Calu3 (cell line): ENCODE data around the gene UVRAG. TPM values are rescaled to one million over a fixed set of nuclear protein-coding genes. Genes with fewer than 3 reads are reported as not detected.

Experiments
- BruUV-seq: library from RNA; stranded (reverse); fragments of 400-500 nt; replicated peaks from 2 replicates; lab custom pipeline; 2021; lab: Mats Ljungman, UMichigan
- CTCF ChIA-PET: fragments of 300-600 bp; sonication (Branson Sonifier 250); formaldehyde crosslinking; loops from one replicate; lab custom pipeline; 2022; ENCODE audit warnings: antibody characterized with exemption; lab: Charles Lee
- DNase-seq: peaks from one replicate; pipeline ENCODE4 v3.0.0; 2022
- H3K27ac Mint-ChIP-seq: one replicate; pipeline ENCODE4 v1.8.0; 2022; ENCODE audit warnings: mixed read lengths; ENCODE audit not compliant: unreplicated experiment
- H3K27me3 Mint-ChIP-seq: one replicate; pipeline ENCODE4 v1.8.0; 2022; ENCODE audit warnings: mixed read lengths; ENCODE audit not compliant: unreplicated experiment
- H3K36me3 Mint-ChIP-seq: one replicate; pipeline ENCODE4 v1.8.0; 2022; ENCODE audit warnings: mild to moderate bottlenecking, moderate library complexity, mixed read lengths; ENCODE audit not compliant: insufficient read depth, unreplicated experiment
- H3K4me1 Mint-ChIP-seq: one replicate; pipeline ENCODE4 v1.8.0; 2022; ENCODE audit warnings: mild to moderate bottlenecking, low read depth, mixed read lengths; ENCODE audit not compliant: unreplicated experiment
- H3K4me3 Mint-ChIP-seq: one replicate; pipeline ENCODE4 v1.8.0; 2022; ENCODE audit warnings: mild to moderate bottlenecking, low read depth, moderate library complexity, mixed read lengths; ENCODE audit not compliant: unreplicated experiment
- H3K9me3 Mint-ChIP-seq: one replicate; pipeline ENCODE4 v1.8.0; 2022; ENCODE audit warnings: low read depth, mixed read lengths; ENCODE audit not compliant: unreplicated experiment
- intact Hi-C: fragments of 100-400 bp; cut with micrococcal nuclease; formaldehyde crosslinking; loops from one replicate; pipeline ENCODE4 v1.10.0; 2022; ENCODE audit not compliant: unreplicated experiment
- total RNA-seq: library from RNA; stranded (reverse); gene quantifications from 2 replicates; pipeline ENCODE4 v1.2.3, GENCODE V29; 2022
- TF ChIP-seq, protein P1 (sequence below): fragments of 200-600 bp; IDR thresholded peaks from one replicate; pipeline ENCODE4 v1.8.0; 2022; ENCODE audit warnings: antibody characterized with exemption; ENCODE audit not compliant: unreplicated experiment

The UVRAG gene
- total RNA-seq, 1 experiment from 2014 or later, result 18.5 TPM

DNA sequence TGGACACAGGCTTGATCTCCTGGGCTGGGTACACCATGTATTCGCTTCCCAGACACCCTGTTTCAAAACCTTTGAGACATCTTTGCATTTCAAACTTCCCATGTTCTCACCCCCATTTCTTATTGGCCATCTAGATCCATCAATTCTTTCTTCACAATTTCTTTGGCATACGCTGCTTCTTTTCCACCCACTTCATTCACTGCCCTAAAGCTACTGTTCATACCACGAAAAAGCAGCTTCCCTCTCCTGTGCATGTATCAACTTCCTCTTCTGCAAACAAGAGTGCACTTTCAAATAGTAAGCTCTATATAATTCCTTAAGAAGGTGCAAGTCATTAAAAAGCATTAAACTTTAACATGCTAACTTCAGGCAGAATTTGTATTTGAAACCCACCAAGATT is 21.4 kb downstream of the UVRAG start:
- no peak for DNase-seq
- intact Hi-C loops, result no loop called here
- H3K27me3 Mint-ChIP-seq, result no peaks in the 10 kb centered on the region
- H3K4me1 Mint-ChIP-seq, result peaks cover 10% of the 10 kb centered on the region
- no TSS peak for BruUV-seq
- no peaks in the 10 kb centered on the region for H3K9me3 Mint-ChIP-seq
- TF ChIP-seq, protein P1, sequence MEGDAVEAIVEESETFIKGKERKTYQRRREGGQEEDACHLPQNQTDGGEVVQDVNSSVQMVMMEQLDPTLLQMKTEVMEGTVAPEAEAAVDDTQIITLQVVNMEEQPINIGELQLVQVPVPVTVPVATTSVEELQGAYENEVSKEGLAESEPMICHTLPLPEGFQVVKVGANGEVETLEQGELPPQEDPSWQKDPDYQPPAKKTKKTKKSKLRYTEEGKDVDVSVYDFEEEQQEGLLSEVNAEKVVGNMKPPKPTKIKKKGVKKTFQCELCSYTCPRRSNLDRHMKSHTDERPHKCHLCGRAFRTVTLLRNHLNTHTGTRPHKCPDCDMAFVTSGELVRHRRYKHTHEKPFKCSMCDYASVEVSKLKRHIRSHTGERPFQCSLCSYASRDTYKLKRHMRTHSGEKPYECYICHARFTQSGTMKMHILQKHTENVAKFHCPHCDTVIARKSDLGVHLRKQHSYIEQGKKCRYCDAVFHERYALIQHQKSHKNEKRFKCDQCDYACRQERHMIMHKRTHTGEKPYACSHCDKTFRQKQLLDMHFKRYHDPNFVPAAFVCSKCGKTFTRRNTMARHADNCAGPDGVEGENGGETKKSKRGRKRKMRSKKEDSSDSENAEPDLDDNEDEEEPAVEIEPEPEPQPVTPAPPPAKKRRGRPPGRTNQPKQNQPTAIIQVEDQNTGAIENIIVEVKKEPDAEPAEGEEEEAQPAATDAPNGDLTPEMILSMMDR, result no peak
- H3K27ac Mint-ChIP-seq, result no peak overlapping the region
- H3K36me3 Mint-ChIP-seq, result no peaks in the 10 kb centered on the region
- CTCF ChIA-PET, result interaction anchor here (0.6 to 1.0 kb wide), 2 partner anchors 12 to 407 kb away, joined by 5 read pairs; no protein-coding TSS in a partner anchor
- no peak overlapping the region for H3K4me3 Mint-ChIP-seq

- CTCF ChIA-PET, result no interaction called here
- Mint-ChIP-seq H3K4me3 (no peak overlapping the region), H3K27me3 (no peaks in the 10 kb centered on the region), H3K36me3 (no peaks in the 10 kb centered on the region), H3K27ac (no peak overlapping the region), H3K4me1 (peaks cover 10% of the 10 kb centered on the region), H3K9me3 (no peaks in the 10 kb centered on the region)
- TF ChIP-seq, protein P1, result no peak
- BruUV-seq, result no TSS peak
- no peak for DNase-seq
- intact Hi-C loops, result no loop called here
Observed at GRCh38 chr11:75839851-75840250, 24.8 kb downstream of the UVRAG start.

GRCh38 chr11:75840522-75840921 is 25.5 kb downstream of the UVRAG start:
- TF ChIP-seq, protein P1, result no peak
- CTCF ChIA-PET, result no interaction called here
- H3K9me3 Mint-ChIP-seq, result no peaks in the 10 kb centered on the region
- H3K36me3 Mint-ChIP-seq, result no peaks in the 10 kb centered on the region
- peaks cover 10% of the 10 kb centered on the region for H3K4me1 Mint-ChIP-seq
- no peak for DNase-seq
- intact Hi-C loops, result no loop called here
- no peak overlapping the region for H3K4me3 Mint-ChIP-seq
- no peak overlapping the region for H3K27ac Mint-ChIP-seq
- no TSS peak for BruUV-seq
- no peaks in the 10 kb centered on the region for H3K27me3 Mint-ChIP-seq

- CTCF ChIA-PET, result no interaction called here
- Mint-ChIP-seq H3K9me3 (no peaks in the 10 kb centered on the region), H3K4me3 (no peak overlapping the region), H3K27ac (no peak overlapping the region), H3K4me1 (peaks cover 10% of the 10 kb centered on the region), H3K27me3 (no peaks in the 10 kb centered on the region), H3K36me3 (no peaks in the 10 kb centered on the region)
- intact Hi-C loops, result no loop called here
- no TSS peak for BruUV-seq
- no peak for DNase-seq
- TF ChIP-seq, protein P1, result no peak
Observed at GRCh38 chr11:75841739-75842138, 26.7 kb downstream of the UVRAG start.
